Sigmoid colon (tissue), 4 donors: Measurements from ENCODE around the gene GNAQ.

Experiments used
- POLR2A ChIP-seq, 2 donors: fragments of 450-650 bp; IDR thresholded peaks; one replicate each; pipeline ENCODE4 v1.6.1; 2016; ENCODE audit warnings: antibody characterized with exemption in 2 of 2, mild to moderate bottlenecking in 2 of 2, moderate library complexity in 2 of 2
- POLR2AphosphoS5 ChIP-seq, 4 donors: sonication (generic); formaldehyde crosslinking; IDR thresholded peaks; one replicate each; pipeline ENCODE4 v1.6.1; 2017; ENCODE audit warnings: antibody characterized with exemption in 4 of 4
- TF ChIP-seq, protein P1 (sequence below), 4 experiments: fragments of 450-650 bp in 3 of 4; fragments of 200-600 bp in 1 of 4; IDR thresholded peaks; one replicate each; pipeline ENCODE4 v1.5.1; 2016 to 2019; ENCODE audit warnings: antibody characterized with exemption in 4 of 4, mild to moderate bottlenecking in 3 of 4, moderate library complexity in 2 of 4

DNA sequence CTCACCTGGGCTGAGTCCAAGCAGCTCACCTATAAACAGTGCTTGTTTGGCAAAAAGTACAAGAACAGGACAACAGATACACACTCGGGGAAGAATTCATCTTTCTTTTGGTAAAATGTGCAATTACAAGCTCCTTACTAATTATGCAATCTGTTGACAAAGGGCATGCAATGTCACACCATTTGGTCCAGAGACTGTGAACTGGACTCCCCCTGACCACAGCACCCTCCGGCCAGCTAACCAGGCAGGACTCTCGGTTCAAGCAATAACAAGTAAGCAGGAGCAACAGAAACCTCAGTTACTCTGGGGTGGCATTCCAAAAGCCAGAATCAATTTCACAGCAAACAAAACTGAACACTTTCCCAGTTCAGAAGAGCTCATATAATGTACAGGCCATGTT is 113.8 kb downstream of the GNAQ start:
- TF ChIP-seq, protein P1, sequence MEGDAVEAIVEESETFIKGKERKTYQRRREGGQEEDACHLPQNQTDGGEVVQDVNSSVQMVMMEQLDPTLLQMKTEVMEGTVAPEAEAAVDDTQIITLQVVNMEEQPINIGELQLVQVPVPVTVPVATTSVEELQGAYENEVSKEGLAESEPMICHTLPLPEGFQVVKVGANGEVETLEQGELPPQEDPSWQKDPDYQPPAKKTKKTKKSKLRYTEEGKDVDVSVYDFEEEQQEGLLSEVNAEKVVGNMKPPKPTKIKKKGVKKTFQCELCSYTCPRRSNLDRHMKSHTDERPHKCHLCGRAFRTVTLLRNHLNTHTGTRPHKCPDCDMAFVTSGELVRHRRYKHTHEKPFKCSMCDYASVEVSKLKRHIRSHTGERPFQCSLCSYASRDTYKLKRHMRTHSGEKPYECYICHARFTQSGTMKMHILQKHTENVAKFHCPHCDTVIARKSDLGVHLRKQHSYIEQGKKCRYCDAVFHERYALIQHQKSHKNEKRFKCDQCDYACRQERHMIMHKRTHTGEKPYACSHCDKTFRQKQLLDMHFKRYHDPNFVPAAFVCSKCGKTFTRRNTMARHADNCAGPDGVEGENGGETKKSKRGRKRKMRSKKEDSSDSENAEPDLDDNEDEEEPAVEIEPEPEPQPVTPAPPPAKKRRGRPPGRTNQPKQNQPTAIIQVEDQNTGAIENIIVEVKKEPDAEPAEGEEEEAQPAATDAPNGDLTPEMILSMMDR (IDR thresholded peaks at IDR 0.05): no peak
- TF ChIP-seq POLR2A (IDR thresholded peaks at IDR 0.05): no peak
- no peak for TF ChIP-seq POLR2AphosphoS5 (IDR thresholded peaks at IDR 0.05)
